Skeletal muscle satellite cell (primary cell): ENCODE data around the gene SLC66A2.

Experiments used
- H3K27me3 ChIP-seq: 2 replicates; pipeline ENCODE4 v1.7.0; 2013; ENCODE audit warnings: low read length; ENCODE audit not compliant: control insufficient read depth, insufficient read depth
- H3K36me3 ChIP-seq: 2 replicates; pipeline ENCODE4 v1.7.0; 2013; ENCODE audit warnings: mild to moderate bottlenecking, control low read depth, low read length; ENCODE audit not compliant: insufficient read depth
- H3K4me1 ChIP-seq: 2 replicates; pipeline ENCODE4 v1.7.0; 2013; ENCODE audit warnings: low read length; ENCODE audit not compliant: control insufficient read depth, insufficient read depth
- H3K4me2 ChIP-seq: 2 replicates; pipeline ENCODE4 v1.7.0; 2013; ENCODE audit warnings: mild to moderate bottlenecking, low read length
- H3K4me3 ChIP-seq: 2 replicates; pipeline ENCODE4 v1.7.0; 2013; ENCODE audit warnings: low read length
- H3K9ac ChIP-seq: 2 replicates; pipeline ENCODE4 v1.7.0; 2013; ENCODE audit warnings: mild to moderate bottlenecking, low read depth, low read length, moderate library complexity
- H3K9me3 ChIP-seq: replicated peaks from 2 replicates; pipeline ENCODE4 v1.7.0; 2013; ENCODE audit warnings: mild to moderate bottlenecking, control low read depth, low read length

SLC66A2 gene

DNA sequence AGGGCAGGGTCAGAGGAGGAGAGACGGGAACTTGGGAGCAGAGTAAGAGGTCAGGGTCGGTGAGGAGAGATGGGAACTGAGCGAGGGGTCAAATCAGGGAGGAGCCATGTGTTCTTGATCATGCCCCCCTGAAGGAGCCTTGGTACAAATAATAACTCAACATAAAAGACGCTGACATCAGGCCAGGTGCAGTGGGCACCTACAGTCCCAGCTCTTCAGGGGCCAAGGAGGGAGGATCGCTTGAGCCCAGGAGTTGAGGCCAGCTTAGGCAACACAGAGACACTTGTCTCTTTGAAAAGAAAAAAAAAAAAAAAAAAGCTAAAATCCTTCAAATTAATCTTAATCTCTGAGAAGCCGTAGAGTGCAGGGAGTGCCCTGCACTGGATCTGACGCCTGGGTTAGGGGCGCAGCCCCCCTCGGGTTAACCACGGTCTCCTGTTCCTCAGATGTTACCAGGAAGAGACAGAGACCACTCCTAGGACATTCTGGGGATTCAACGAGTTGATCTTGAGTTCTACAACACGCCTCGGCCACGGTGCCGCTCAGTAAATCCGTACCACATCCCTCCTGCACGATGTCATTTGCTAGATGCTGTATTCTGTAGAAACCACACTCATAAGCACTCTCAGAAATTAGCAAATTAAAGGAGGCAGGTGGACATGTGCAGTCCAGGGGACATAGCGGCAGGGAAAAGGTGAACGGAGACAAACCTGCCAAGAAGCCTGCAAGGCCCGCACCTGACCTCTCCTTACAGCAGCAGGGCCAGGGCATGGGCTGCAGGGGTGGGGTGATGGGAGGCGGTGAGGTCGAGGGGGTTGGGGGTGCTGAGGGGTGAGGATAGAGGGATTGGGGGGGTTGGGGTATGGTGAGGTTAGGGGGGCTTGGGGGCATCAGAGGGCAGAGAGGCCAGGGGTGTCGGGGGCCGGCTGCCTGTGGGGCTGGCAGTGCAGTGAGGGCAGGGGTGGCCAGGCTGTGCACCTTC, 29.2 kb downstream of the SLC66A2 start:
- no peak overlapping the region for H3K4me2 ChIP-seq
- H3K27me3 ChIP-seq, result no peaks in the 10 kb centered on the region
- no peak overlapping the region for H3K9ac ChIP-seq
- no peak overlapping the region for H3K4me3 ChIP-seq
- H3K9me3 ChIP-seq, result no peaks in the 10 kb centered on the region
- no peaks in the 10 kb centered on the region for H3K4me1 ChIP-seq
- peaks cover 18% of the 10 kb centered on the region for H3K36me3 ChIP-seq

GRCh38 chr18:79919089-79919488, 32.4 kb downstream of the SLC66A2 start:
- Histone ChIP-seq H3K27me3 (no peaks in the 10 kb centered on the region), H3K4me3 (no peak overlapping the region), H3K9ac (no peak overlapping the region), H3K9me3 (no peaks in the 10 kb centered on the region), H3K4me2 (no peak overlapping the region), H3K36me3 (peaks cover 32% of the 10 kb centered on the region), H3K4me1 (no peaks in the 10 kb centered on the region)

DNA sequence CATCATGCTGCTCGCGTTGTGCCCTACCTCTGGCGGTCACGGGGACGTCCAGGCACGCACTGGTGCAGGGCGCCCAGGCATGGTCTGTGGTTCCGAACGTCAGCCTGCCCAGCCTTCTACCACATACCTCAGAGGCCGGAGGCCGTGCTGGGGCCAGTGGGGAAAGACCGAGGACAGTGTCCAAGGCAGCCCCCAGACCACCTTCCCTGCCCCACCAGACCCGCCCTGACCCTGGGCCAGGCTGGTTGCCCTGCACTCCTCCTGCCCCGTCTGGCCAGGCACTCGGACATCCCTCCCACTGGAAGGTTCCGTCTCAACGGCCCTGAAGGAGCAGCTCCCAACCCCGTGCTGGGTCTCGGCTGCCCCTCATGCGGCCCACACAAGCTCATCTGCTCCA, 32.8 kb downstream of the SLC66A2 start:
- Histone ChIP-seq H3K4me3 (no peak overlapping the region), H3K9me3 (no peaks in the 10 kb centered on the region), H3K4me2 (no peak overlapping the region), H3K27me3 (no peaks in the 10 kb centered on the region), H3K4me1 (no peaks in the 10 kb centered on the region), H3K36me3 (peaks cover 32% of the 10 kb centered on the region), H3K9ac (no peak overlapping the region)

DNA sequence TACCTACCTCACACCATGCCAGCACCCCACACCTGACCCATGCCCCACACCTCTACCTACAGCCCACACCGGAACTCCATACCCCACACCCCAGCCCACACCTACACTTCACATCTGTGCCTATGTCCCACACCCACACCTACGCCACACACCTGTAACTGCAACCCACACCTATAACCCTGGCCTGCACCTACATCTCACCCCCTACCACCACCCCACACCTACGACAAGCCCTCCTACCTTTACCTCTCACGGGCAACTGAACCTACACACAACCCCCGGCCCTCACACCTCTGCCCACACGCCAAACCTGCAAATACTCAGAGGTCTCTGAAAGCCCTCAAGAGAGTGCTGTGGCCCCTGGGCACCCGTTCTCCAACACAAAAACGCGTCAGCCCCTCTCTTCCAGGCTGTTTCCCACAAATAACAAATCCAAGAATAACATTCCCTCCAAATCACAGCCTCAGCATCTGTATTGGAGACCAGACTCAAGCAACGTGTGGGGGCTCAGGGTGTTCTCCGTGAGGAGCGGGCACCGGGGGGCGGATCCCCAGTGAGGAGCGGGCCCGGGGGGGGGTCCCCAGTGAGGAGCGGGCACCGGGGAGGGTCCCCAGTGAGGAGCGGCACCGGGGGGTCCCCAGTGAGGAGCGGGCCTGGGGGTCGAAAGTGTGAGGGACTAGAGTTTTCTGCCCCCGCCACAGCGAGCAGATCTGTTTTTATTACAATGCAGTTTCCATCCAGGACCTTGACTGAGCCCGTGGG, 33.4 kb downstream of the SLC66A2 start:
- Histone ChIP-seq H3K36me3 (peaks cover 33% of the 10 kb centered on the region), H3K9me3 (no peaks in the 10 kb centered on the region), H3K4me2 (no peak overlapping the region), H3K9ac (no peak overlapping the region), H3K27me3 (no peaks in the 10 kb centered on the region), H3K4me1 (peaks cover 2% of the 10 kb centered on the region), H3K4me3 (no peak overlapping the region)

GRCh38 chr18:79917169-79917852, 34.1 kb downstream of the SLC66A2 start:
- peaks cover 10% of the 10 kb centered on the region for H3K4me1 ChIP-seq
- peaks cover 37% of the 10 kb centered on the region for H3K36me3 ChIP-seq
- H3K9ac ChIP-seq, result no peak overlapping the region

DNA sequence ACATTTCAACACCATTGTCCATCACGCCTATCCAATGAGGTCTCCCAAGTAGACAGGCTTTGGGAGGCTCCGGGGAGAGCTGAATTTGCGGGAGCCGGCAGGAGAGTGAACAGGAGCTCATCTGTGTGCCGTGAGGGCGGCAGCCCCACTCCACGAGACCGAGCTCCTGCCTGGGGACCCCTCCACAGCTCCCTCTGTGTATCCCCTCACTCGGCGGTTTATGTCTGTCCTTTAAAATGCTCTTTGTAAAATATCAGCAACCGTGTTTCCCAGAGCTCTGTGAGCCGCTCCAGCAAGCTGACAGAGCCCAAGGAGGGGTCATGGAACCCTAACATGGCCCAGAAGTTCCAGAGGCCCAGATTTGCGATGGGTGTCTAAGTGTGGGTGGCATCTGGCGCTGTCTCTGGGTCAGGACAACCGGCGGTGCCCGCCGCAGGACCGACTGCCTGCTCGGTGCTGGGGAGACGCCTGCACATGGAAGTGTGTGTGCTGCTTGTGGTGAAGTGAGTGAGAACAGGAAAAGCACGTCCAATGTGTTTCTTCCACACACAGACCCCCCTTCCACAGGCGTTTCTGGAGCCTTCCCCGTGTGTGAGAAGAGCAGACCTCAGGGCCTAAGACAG, 34.8 kb downstream of the SLC66A2 start:
- Histone ChIP-seq H3K9me3 (no peaks in the 10 kb centered on the region), H3K27me3 (no peaks in the 10 kb centered on the region), H3K9ac (no peak overlapping the region), H3K4me2 (no peak overlapping the region), H3K4me1 (peaks cover 13% of the 10 kb centered on the region), H3K36me3 (peaks cover 40% of the 10 kb centered on the region), H3K4me3 (no peak overlapping the region)

More at GRCh38 chr18:79917169-79917852, 34.1 kb downstream of the SLC66A2 start:
- Histone ChIP-seq H3K4me2 (no peak overlapping the region), H3K9me3 (no peaks in the 10 kb centered on the region), H3K4me3 (no peak overlapping the region), H3K27me3 (no peaks in the 10 kb centered on the region)

DNA sequence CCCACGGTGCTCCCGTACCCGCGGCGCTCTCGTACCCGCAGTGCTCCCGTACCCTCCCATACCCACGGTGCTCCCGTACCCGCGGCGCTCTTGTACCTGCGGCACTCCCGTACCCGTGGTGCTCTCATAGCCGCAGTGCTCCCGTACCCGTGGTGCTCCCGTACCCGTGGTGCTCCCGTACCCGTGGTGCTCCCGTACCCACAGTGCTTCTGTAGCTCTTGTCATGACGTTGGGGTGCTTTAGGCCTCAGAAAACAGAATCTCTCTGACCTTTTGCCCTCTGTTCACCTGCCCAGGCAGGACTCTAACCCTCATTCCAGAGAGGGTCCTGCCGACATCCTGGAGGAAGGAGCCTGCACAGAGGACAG, 35.3 kb downstream of the SLC66A2 start:
- H3K4me3 ChIP-seq, result no peak overlapping the region
- H3K36me3 ChIP-seq, result peaks cover 40% of the 10 kb centered on the region
- no peaks in the 10 kb centered on the region for H3K27me3 ChIP-seq
- H3K9ac ChIP-seq, result no peak overlapping the region
- H3K4me1 ChIP-seq, result peaks cover 13% of the 10 kb centered on the region
- no peak overlapping the region for H3K4me2 ChIP-seq
- no peaks in the 10 kb centered on the region for H3K9me3 ChIP-seq

GRCh38 chr18:79915161-79916127, 36.0 kb downstream of the SLC66A2 start:
- no peak overlapping the region for H3K4me3 ChIP-seq
- no peaks in the 10 kb centered on the region for H3K9me3 ChIP-seq
- no peaks in the 10 kb centered on the region for H3K27me3 ChIP-seq
- peaks cover 40% of the 10 kb centered on the region for H3K36me3 ChIP-seq
- no peak overlapping the region for H3K9ac ChIP-seq
- H3K4me2 ChIP-seq, result no peak overlapping the region
- H3K4me1 ChIP-seq, result peaks cover 13% of the 10 kb centered on the region

GRCh38 chr18:79914614-79915160, 36.8 kb downstream of the SLC66A2 start:
- Histone ChIP-seq H3K4me3 (no peak overlapping the region), H3K36me3 (peaks cover 40% of the 10 kb centered on the region), H3K9ac (no peak overlapping the region), H3K4me1 (peaks cover 13% of the 10 kb centered on the region), H3K9me3 (no peaks in the 10 kb centered on the region), H3K27me3 (no peaks in the 10 kb centered on the region), H3K4me2 (no peak overlapping the region)
